ENCODE results near the gene OGFR.

OGFR gene

DNA sequence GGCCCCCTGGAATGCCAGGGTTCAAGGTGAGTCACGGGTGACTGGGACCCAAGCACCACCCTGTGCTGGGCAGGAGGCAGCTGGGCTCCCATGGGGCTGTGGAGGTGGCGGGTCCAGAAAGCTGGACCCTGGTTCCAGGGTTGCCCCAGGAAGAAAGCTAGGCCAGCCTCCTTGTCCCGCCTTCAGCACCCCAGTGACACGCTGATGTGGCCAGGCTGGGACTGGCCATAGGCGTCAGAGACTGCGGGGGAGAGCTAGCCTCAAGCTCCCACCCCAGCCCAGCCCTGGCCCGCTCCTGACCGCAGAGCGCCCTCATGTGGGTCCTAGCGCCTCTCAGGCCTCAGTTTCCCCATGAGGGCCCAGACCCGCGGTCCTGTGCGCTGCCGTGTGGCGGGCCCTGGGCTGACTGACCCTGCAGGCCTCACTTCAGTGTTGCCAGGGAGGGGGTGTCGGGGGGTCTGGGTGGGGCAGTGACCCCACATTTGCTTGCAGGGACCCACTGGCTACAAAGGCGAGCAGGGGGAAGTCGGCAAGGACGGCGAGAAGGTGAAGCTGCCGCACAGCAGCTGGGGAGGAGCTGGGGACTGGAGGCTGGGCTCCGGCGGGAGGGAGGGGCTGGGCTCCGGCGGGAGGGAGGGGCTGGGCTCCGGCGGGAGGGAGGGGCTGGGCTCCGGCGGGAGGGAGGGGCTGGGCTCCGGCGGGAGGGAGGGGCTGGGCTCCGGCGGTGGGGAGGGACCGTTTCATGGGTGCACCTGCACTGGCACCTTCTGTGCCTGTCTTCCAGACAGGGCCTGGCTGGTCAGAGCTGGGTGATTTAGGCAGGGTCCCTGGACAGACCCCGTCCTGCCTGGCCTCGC is 20.1 kb downstream of the OGFR start:
- no peak overlapping the region for H3K4me3 ChIP-seq (ENCODE audit: control insufficient read depth, low read depth, low read length)
- TF ChIP-seq, protein P1, sequence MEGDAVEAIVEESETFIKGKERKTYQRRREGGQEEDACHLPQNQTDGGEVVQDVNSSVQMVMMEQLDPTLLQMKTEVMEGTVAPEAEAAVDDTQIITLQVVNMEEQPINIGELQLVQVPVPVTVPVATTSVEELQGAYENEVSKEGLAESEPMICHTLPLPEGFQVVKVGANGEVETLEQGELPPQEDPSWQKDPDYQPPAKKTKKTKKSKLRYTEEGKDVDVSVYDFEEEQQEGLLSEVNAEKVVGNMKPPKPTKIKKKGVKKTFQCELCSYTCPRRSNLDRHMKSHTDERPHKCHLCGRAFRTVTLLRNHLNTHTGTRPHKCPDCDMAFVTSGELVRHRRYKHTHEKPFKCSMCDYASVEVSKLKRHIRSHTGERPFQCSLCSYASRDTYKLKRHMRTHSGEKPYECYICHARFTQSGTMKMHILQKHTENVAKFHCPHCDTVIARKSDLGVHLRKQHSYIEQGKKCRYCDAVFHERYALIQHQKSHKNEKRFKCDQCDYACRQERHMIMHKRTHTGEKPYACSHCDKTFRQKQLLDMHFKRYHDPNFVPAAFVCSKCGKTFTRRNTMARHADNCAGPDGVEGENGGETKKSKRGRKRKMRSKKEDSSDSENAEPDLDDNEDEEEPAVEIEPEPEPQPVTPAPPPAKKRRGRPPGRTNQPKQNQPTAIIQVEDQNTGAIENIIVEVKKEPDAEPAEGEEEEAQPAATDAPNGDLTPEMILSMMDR (IDR thresholded peaks at IDR 0.05; ENCODE audit: control insufficient read depth, insufficient read depth, low read depth, low read length, missing control alignments): no peak
- no peak for DNase-seq (ENCODE audit: low read depth)

DNA sequence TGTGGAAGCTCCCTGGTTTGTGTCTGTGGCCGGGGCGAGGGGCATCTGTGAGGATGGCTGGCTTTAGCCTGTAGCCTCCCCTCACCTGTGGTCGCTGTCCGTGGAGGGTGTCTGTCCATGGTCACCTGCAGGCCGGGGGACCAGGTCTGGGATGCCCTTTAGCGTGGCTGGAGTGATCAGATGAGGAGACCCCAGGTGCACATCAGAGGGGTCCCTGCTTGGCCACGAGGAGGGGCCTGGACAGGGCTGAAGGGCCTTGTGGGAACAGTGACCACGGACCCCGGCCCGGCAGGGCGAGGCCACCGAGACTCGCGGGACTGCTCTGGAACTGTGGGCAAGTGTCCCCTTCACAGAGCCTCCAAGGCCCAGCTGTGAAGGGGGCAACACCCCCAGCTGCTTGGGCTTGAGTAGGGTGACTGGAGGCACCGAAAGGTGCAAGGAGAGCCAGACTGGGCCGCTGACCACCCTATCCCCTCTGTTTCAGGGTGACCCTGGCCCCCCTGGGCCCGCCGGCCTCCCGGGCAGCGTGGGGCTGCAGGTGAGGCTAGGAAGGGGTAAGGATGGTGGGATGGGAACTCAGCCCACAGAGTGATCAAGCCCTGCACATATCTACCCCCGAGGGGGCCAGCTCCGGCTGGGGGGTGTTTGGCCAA is 20.8 kb downstream of the OGFR start:
- H3K4me3 ChIP-seq (ENCODE audit: control insufficient read depth, low read depth, low read length): no peak overlapping the region
- TF ChIP-seq, protein P1 (IDR thresholded peaks at IDR 0.05; ENCODE audit: control insufficient read depth, insufficient read depth, low read depth, low read length, missing control alignments): no peak
- DNase-seq (ENCODE audit: low read depth): no peak

- H3K4me3 ChIP-seq (ENCODE audit: control insufficient read depth, low read depth, low read length): no peak overlapping the region
- DNase-seq (ENCODE audit: low read depth): no peak
- TF ChIP-seq, protein P1 (IDR thresholded peaks at IDR 0.05; ENCODE audit: control insufficient read depth, insufficient read depth, low read depth, low read length, missing control alignments): no peak
Observed at GRCh38 chr20:62825986-62826645, 21.5 kb downstream of the OGFR start.

DNA sequence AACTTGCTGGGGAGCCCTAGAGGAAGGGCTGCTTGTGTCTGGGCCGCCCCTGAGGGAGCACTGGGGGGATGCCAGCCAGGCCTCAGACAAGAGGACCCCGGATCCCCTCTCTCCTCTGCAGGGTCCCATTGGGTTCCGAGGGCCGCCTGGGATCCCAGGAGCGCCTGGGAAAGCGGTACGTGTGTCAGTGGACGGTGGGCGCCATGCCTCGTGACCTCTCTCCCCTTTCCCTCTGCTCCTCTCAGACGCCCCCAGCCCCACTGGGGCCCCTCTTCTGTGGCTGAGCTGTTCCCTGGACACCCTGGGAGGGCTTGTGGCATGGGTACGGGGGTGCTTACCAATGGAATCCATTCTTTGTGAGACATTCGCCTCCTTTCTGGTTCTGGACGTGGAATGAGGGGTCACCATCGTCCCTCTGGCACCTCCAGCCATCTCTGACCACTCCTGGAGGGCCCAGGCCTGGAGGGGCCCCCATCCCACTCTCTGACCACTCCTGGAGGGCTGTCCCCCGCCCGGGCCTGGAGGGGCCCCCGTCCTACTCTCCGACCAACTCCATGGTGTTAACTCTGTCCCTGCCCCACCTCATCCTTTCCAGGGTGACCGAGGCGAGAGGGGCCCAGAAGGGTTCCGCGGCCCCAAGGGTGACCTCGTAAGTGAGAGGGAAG is 22.1 kb downstream of the OGFR start:
- no peak for DNase-seq (ENCODE audit: low read depth)
- TF ChIP-seq, protein P1 (IDR thresholded peaks at IDR 0.05; ENCODE audit: control insufficient read depth, insufficient read depth, low read depth, low read length, missing control alignments): no peak
- H3K4me3 ChIP-seq (ENCODE audit: control insufficient read depth, low read depth, low read length): no peak overlapping the region

DNA sequence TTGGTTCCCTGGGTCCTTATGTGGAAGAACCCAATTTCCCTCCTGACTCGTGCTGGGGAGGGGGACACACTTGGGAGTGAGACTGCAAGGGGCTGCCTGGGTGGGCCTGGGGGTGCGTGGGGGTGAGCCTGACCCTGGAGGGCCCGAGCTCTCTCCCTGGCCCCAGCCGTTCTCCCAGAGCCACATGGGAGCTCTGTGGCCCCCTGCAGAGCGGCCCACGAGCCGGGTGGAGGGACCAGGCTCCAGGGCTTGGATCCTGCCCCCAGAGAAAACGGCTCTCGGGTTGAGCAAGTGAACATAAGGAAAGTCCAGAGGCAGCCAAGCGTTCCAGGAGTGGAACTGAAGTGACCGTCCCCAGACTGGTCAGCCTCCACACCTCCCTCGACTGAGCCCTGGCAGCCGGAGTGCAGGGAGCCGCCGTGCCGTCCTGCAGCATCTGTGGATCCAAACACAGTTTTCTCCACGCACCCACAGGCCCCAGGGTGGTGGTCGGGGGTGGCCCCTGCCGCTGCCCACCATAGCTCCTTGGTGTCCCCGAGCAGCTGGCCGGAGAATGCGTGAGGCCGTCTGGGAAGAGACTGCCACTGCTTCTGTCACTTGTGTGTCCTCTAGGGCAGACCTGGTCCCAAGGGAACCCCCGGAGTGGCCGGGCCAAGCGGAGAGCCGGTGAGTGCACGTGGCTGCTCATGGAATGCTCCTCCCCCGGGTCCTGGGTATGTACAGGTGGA is 22.8 kb downstream of the OGFR start:
- H3K4me3 ChIP-seq (ENCODE audit: control insufficient read depth, low read depth, low read length): no peak overlapping the region
- DNase-seq (ENCODE audit: low read depth): no peak
- TF ChIP-seq, protein P1 (IDR thresholded peaks at IDR 0.05; ENCODE audit: control insufficient read depth, insufficient read depth, low read depth, low read length, missing control alignments): no peak

DNA sequence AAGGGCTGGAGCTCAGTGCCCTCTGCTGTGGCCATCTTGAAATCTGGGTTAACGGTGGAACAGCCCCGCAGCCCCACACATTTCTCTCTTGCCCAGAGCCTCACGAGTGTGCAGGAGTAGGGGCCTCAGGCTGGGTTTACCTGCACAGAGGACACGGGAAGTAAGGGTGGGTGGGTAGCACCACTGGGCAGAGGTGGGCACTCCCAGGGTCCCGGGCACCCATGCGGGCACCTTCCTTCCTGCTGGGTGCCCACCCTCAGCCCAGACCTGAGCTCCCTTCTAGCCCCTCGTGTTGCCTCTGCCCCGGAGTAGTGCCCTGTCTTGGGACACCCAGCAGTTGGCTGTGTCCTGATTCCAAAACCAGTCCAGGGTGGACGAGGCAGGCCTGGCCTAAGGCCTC is 23.4 kb downstream of the OGFR start:
- no peak for DNase-seq (ENCODE audit: low read depth)
- H3K4me3 ChIP-seq (ENCODE audit: control insufficient read depth, low read depth, low read length): no peak overlapping the region
- TF ChIP-seq, protein P1 (IDR thresholded peaks at IDR 0.05; ENCODE audit: control insufficient read depth, insufficient read depth, low read depth, low read length, missing control alignments): no peak

All from AG09309 (cell line).